ENCODE data around the gene GTF2F1. TPM values are rescaled to one million over a fixed set of nuclear protein-coding genes. Genes with fewer than 3 reads are reported as not detected.

Gene GTF2F1
- total RNA-seq, 1 experiment from 2014 or later = 43.8 TPM

DNA sequence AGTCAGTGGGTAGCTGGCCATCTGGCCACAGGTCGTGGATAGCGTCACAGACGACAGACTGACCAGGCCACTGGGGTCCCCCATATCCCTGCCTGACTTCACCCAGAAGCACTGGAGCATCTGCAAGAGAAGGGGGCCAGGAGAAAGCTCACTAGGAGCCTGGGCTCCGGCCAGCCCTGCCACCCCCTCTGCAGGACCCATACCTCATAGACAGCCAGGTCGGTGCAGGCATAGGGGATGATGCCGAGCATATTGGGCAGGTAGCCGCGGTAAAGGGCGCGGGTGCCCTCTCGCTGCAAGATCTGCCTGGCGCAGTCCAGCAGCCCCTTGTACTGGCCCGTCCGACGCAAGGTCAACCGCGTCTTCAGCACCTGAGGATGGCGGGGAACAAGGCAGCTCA is 34.2 kb upstream of the GTF2F1 start:
- Histone ChIP-seq H3K4me2 (no peak overlapping the region), H3F3A (ENCODE audit: insufficient read depth, low read depth) (no peaks in the 10 kb centered on the region), H3K27me3 (ENCODE audit: insufficient read depth, low read depth) (no peaks in the 10 kb centered on the region), H4K20me1 (ENCODE audit: insufficient read depth) (peaks cover 18% of the 10 kb centered on the region), H3K27ac (no peak overlapping the region), H3K4me3 (no peak overlapping the region), H3K9me2 (ENCODE audit: insufficient read depth) (no peaks in the 10 kb centered on the region), H3K4me1 (replicated peaks; ENCODE audit: insufficient read depth) (peaks cover 10% of the 10 kb centered on the region), H3K9me3 (ENCODE audit: insufficient read depth, low read depth) (no peaks in the 10 kb centered on the region), H3K36me3 (ENCODE audit: low read depth) (no peaks in the 10 kb centered on the region), H3K79me2 (ENCODE audit: low read depth) (peaks cover 20% of the 10 kb centered on the region), H2AFZ (no peak overlapping the region)
- no peak for DNase-seq
- intact Hi-C loops (cut with micrococcal nuclease; ENCODE audit: unreplicated experiment) = no loop called here
- no TSS peak for BruUV-seq (replicated peaks)
- CTCF ChIA-PET = no interaction called here
- POLR2A ChIA-PET (ENCODE audit: unreplicated experiment) = no interaction called here
- TF ChIP-seq, protein P1, sequence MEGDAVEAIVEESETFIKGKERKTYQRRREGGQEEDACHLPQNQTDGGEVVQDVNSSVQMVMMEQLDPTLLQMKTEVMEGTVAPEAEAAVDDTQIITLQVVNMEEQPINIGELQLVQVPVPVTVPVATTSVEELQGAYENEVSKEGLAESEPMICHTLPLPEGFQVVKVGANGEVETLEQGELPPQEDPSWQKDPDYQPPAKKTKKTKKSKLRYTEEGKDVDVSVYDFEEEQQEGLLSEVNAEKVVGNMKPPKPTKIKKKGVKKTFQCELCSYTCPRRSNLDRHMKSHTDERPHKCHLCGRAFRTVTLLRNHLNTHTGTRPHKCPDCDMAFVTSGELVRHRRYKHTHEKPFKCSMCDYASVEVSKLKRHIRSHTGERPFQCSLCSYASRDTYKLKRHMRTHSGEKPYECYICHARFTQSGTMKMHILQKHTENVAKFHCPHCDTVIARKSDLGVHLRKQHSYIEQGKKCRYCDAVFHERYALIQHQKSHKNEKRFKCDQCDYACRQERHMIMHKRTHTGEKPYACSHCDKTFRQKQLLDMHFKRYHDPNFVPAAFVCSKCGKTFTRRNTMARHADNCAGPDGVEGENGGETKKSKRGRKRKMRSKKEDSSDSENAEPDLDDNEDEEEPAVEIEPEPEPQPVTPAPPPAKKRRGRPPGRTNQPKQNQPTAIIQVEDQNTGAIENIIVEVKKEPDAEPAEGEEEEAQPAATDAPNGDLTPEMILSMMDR (conservative IDR thresholded peaks at IDR 0.05) = no peak
- no peak for TF ChIP-seq EZH2 (IDR thresholded peaks at IDR 0.05; ENCODE audit: low read depth)

DNA sequence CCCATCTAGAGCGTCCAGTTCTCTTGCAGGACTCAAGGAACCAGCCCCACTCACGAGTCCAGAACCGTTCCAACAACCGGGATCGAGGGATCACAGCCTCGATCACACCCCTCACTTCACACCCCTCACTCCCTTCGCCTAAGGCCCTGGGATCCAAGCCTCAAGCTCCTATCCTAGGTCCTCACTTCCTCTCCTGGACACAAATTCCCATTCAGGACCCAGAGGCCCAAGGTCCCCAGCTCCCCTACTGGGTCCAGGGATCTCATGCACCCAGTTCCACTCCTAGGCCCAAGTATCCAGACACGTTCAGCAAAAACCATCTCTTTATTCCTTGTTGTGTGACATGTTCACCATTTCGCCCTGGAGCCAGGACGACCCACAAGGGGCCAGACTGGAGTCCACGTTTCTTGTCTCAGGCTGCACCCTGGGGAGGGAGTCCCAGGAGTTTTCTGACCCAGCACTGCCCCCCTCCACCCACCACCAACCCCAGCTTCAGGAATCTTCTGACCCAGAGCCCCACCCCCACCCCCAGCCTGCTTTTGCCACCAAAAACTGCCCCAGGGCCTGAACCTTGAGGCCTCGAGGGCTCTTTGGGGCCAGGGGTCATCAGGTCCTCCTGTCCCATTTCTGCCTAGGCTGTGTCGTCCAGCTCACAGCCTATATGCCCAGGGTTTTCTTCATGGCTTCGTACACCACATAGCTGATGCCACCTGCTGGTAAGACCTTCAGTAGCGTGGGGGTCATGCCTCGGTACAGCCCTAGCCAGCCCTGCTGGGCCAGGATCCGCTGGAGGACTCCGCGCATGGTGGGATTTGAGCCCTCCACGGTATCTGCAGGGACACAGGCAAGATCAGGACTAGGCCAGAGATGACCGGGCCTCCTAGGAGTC is 33.0 kb upstream of the GTF2F1 start:
- DNase-seq = no peak
- Histone ChIP-seq H3K4me1 (replicated peaks; ENCODE audit: insufficient read depth) (peaks cover 10% of the 10 kb centered on the region), H2AFZ (peak overlapping the region; percentile 73), H3K4me3 (no peak overlapping the region), H3K36me3 (ENCODE audit: low read depth) (no peaks in the 10 kb centered on the region), H3K27ac (peak overlapping the region; percentile 18; the same call in 1 of the 2 replicates), H3K9me2 (ENCODE audit: insufficient read depth) (no peaks in the 10 kb centered on the region), H3F3A (ENCODE audit: insufficient read depth, low read depth) (no peaks in the 10 kb centered on the region), H3K9me3 (ENCODE audit: insufficient read depth, low read depth) (no peaks in the 10 kb centered on the region), H4K20me1 (ENCODE audit: insufficient read depth) (peaks cover 30% of the 10 kb centered on the region), H3K79me2 (ENCODE audit: low read depth) (peaks cover 32% of the 10 kb centered on the region), H3K27me3 (ENCODE audit: insufficient read depth, low read depth) (no peaks in the 10 kb centered on the region), H3K4me2 (peak overlapping the region; percentile 44)
- intact Hi-C loops (cut with micrococcal nuclease; ENCODE audit: unreplicated experiment) = loop anchor here (1.0 kb wide), 2 partner anchors 33 to 54 kb away; partner anchors contain the start of genes ALKBH7 and GTF2F1
- TSS peak; percentile 87 for BruUV-seq (replicated peaks)
- ChIA-PET POLR2A (ENCODE audit: unreplicated experiment) (no interaction called here), CTCF (interaction anchor here (0.6 kb wide), 1 partner anchor 140 kb away, joined by 4 read pairs; no protein-coding TSS in a partner anchor)
- TF ChIP-seq, protein P1 (conservative IDR thresholded peaks at IDR 0.05) = no peak
- no peak for TF ChIP-seq EZH2 (IDR thresholded peaks at IDR 0.05; ENCODE audit: low read depth)

DNA sequence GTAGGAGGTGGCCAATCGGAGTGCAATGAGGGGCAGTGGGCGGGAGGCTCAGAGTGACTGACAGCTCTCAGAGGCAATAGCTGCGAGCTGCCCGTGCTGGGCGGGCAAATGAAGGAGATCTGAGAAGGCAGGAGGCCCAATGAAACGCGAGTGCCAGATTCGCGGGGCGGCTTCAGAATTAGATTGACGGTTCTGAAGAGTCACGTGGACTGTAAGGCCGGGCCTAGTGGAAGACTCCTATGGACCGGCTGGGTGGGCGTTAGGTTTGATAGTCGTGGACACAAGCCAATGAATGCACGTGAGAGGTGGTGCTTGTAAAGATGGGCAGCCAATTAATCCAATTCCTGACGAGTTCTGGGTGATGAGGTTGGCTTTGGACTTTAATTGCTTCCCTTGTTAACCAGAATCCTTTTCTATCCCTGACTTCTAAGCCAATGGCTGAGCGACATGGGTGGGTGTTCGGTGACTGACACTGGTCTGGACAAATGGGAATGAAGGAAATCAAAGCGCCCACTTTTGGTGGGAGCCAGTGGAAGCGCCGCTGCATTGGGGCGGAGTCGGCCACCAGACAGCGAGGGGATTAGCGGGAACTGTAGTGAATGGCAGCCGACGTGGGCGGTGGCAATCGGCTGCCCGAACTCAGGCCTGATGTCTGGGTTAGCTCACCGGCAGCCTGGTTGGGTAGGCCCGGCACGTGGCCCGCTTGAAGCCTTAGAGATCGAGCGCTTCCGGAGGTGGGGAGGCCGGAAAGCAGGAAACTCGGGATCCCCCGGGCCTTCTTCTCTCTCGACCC is 32.2 kb upstream of the GTF2F1 start:
- TF ChIP-seq, protein P1 (conservative IDR thresholded peaks at IDR 0.05) = no peak
- no peak for TF ChIP-seq EZH2 (IDR thresholded peaks at IDR 0.05; ENCODE audit: low read depth)
- H3K27me3 ChIP-seq (ENCODE audit: insufficient read depth, low read depth) = no peaks in the 10 kb centered on the region
- peaks cover 10% of the 10 kb centered on the region for H3K4me1 ChIP-seq (replicated peaks; ENCODE audit: insufficient read depth)
- H2AFZ ChIP-seq = peak overlapping the region; percentile 73
- ChIA-PET POLR2A (ENCODE audit: unreplicated experiment) (interaction anchor here (0.6 to 1.1 kb wide), 5 partner anchors 31 to 951 kb away, joined by 3 to 6 read pairs (median 4); partner anchors contain the start of gene TNFSF9), CTCF (interaction anchor here (0.6 kb wide), 1 partner anchor 53 kb away, joined by 3 read pairs; the partner anchor contains the start of gene ALKBH7)
- H3F3A ChIP-seq (ENCODE audit: insufficient read depth, low read depth) = no peaks in the 10 kb centered on the region
- no peaks in the 10 kb centered on the region for H3K9me2 ChIP-seq (ENCODE audit: insufficient read depth)
- H3K36me3 ChIP-seq (ENCODE audit: low read depth) = no peaks in the 10 kb centered on the region
- no peak overlapping the region for H3K4me3 ChIP-seq
- BruUV-seq (replicated peaks) = no TSS peak
- no peaks in the 10 kb centered on the region for H3K9me3 ChIP-seq (ENCODE audit: insufficient read depth, low read depth)
- DNase-seq = peak; percentile 97 to 98
- intact Hi-C loops (cut with micrococcal nuclease; ENCODE audit: unreplicated experiment) = loop anchor here (1.0 to 5.0 kb wide), 3 partner anchors 32 to 53 kb away; partner anchors contain the start of genes ALKBH7, CRB3 and GTF2F1
- peaks cover 40% of the 10 kb centered on the region for H3K79me2 ChIP-seq (ENCODE audit: low read depth)
- H3K27ac ChIP-seq = peak overlapping the region; percentile 18; the same call in 1 of the 2 replicates
- peaks cover 38% of the 10 kb centered on the region for H4K20me1 ChIP-seq (ENCODE audit: insufficient read depth)
- peak overlapping the region; percentile 44 for H3K4me2 ChIP-seq

Data from PC-9 (cell line).